ENCODE measurements around the gene NEK4.

The NEK4 gene

DNA sequence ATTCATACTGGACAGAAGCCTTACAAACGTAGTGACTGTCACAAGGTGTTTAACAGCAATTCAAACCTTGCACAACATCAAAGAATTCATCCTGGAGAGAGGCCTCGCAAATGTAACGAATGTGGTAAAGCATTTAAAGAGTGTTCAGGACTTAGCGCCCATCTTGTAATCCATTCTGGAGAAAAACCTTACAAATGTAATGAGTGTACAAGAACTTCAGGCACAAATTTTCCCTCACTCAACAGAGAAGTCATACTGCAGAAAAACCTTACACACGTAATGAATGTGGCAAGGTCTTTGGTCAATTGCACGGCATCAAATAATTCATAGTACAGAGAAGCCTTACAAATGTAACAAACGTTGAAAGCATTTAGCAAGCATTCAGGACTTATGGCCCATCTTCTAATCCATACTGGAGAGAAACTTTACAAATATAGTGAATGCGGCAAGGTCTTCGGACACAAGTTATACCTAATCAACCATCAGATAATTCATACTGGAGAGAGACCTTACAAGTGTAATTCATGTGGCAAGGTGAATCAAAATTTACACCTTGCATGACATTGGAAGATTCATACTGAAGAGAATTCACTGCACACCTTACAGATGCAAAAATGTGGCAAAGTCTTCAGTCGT is 37.4 kb downstream of the NEK4 start:
- TF ChIP-seq, protein P1, sequence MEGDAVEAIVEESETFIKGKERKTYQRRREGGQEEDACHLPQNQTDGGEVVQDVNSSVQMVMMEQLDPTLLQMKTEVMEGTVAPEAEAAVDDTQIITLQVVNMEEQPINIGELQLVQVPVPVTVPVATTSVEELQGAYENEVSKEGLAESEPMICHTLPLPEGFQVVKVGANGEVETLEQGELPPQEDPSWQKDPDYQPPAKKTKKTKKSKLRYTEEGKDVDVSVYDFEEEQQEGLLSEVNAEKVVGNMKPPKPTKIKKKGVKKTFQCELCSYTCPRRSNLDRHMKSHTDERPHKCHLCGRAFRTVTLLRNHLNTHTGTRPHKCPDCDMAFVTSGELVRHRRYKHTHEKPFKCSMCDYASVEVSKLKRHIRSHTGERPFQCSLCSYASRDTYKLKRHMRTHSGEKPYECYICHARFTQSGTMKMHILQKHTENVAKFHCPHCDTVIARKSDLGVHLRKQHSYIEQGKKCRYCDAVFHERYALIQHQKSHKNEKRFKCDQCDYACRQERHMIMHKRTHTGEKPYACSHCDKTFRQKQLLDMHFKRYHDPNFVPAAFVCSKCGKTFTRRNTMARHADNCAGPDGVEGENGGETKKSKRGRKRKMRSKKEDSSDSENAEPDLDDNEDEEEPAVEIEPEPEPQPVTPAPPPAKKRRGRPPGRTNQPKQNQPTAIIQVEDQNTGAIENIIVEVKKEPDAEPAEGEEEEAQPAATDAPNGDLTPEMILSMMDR (IDR thresholded peaks at IDR 0.05) = no peak

DNA sequence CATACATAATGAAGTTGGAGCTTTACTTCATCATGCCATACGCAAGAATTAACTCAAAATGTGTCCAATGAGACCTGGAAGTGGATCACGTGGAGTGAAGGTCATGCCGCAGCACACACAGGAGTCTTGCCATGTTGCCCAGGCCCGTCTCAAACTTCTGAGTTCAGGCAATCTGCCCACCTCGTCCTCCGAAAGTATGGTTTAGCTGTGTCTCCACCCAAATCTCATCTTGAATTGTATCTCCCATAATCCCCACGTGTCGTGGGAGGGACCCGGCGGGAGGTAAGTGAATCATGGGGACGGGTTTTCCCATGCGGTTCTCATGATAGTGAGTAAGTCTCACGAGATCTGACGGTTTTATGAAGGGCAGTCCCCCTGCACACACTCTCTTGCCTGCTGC is 39.1 kb downstream of the NEK4 start:
- TF ChIP-seq, protein P1 (IDR thresholded peaks at IDR 0.05) = no peak

DNA sequence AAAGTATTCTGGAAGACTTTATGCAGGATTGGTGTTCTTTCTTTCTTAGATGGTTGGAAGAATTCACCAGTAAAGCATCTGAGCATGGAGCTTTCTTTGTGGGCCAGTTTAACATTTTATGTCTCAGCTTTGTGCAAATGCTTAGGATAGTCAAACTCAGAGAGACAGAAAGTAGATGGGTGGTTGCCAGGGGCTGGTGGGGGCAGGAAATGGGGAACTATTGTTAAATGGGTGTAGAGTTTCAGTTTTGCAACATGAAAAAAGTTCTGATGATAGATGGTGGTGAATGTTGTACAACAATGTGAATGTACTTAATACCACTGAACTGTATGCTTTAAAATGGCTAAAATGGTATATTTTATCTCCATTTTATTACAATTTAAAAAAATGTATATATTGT is 40.1 kb downstream of the NEK4 start:
- TF ChIP-seq, protein P1 (IDR thresholded peaks at IDR 0.05) = no peak

DNA sequence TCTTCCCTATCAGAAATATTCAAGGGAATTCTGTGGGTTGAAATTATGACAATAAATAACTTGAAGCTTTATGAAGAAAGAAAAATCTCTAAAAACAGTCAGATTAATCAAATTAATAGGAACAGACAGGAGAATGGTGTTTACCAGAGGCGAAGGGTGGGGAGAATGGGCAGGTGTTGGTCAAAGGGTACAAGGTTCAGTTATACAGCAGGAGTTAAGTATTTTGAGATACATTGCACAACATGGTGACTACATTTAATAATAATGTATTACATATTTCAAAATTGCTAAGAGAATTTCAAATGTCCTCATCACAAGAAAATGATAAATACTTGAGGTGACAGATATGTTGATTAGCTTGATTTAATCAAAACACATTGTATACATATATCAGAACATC is 46.2 kb downstream of the NEK4 start:
- TF ChIP-seq, protein P1 (IDR thresholded peaks at IDR 0.05) = no peak

DNA sequence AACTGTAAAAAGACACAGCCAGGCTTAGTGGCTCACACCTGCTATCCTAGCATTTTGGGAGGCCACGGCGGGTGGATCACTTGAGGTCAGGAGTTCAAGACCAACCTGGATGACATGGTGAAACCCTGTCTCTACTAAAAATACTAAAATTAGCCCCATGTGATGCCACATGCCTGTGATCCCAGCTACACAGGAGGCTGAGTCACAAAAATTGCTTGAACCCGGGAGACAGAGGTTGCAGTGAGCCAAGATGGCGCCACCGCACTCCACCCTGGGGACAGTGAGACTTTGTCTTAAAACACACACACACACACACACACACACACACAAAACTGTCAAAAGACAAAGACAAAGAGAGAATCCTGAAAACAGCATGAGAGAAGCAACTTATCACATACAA is 46.8 kb downstream of the NEK4 start:
- TF ChIP-seq, protein P1 (IDR thresholded peaks at IDR 0.05) = no peak

DNA sequence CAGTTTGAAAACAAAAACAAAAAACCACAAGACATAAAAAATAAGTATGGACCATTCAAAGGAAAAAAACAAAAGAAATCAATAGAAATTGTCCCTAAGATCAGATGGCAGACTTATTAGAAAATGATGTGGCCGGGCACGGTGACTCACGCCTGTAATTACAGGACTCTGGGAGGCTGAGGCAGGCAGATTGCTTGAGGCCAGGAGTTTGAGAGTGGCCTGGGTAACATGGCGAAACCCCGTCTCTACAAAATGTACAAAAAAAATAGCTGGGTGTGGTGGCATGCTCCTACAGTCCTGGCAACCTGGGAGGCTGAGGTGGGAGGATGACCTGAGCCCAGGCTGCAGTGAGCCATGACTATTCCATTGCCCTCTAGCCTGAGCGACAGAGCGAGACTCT is 48.2 kb downstream of the NEK4 start:
- TF ChIP-seq, protein P1 (IDR thresholded peaks at IDR 0.05) = no peak

DNA sequence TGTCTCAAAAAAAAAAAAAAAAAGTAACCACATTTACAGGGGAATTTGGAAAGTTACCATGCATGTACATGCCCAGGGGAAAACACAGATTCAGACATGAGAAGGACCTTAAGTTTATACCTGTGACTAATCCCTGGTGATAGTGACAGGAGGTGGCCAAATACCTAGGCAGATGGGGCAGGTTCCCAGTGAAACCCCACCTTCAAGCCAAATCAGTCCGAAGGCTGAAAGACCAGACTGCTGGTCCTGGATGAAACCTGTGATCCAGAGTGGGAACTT is 49.1 kb downstream of the NEK4 start:
- TF ChIP-seq, protein P1 (IDR thresholded peaks at IDR 0.05) = no peak

All from LNCAP (cell line).